DOHH2 (cell line): Measurements from ENCODE around the gene GUCY1A2.

Source experiments
- CTCF ChIP-seq: fragments of 200-600 bp; sonication (generic); IDR thresholded peaks from one replicate; pipeline ENCODE4 v1.5.1; 2014; ENCODE audit warnings: antibody characterized with exemption, mild to moderate bottlenecking, low read depth, low read length; ENCODE audit not compliant: poor library complexity, severe bottlenecking
- EZH2phosphoT487 ChIP-seq: fragments of 200-600 bp; sonication (generic); IDR thresholded peaks from 2 replicates; pipeline ENCODE4 v1.6.1; 2017; ENCODE audit warnings: borderline replicate concordance, mild to moderate bottlenecking, antibody characterized with exemption, low read length, moderate library complexity, mixed read lengths

GRCh38 chr11:106990331-106990730, 27.9 kb downstream of the GUCY1A2 start:
- TF ChIP-seq CTCF (no peak), EZH2phosphoT487 (no peak)
